NB4 (cell line): ENCODE data around the gene BICDL1.

Experiments
- CTCF ChIP-seq: IDR thresholded peaks from one replicate; pipeline ENCODE4 v1.5.1; 2012; ENCODE audit warnings: low read depth, low read length
- MAX ChIP-seq: IDR thresholded peaks from 2 replicates; pipeline ENCODE4 v1.6.1; 2011; ENCODE audit warnings: low read depth, low read length
- MYC ChIP-seq: IDR thresholded peaks from 2 replicates; pipeline ENCODE4 v1.6.1; 2011; ENCODE audit warnings: low read depth, low read length
- POLR2A ChIP-seq: IDR thresholded peaks from 2 replicates; pipeline ENCODE4 v1.6.1; 2011; ENCODE audit warnings: mild to moderate bottlenecking; ENCODE audit not compliant: insufficient read length; ENCODE audit errors: extremely low read depth

GRCh38 chr12:120000556-120000955, 11.5 kb downstream of the BICDL1 start:
- TF ChIP-seq CTCF (no peak), POLR2A (no peak), MAX (no peak), MYC (no peak)
